Muscle layer of colon (tissue), 2 donors: ENCODE measurements around the gene MYBPHL.

Experiments
- H3K27ac ChIP-seq: one replicate; pipeline ENCODE4 v1.7.0; 2013; ENCODE audit warnings: low read depth, mild to moderate bottlenecking, low read length, moderate library complexity
- H3K27me3 ChIP-seq, 2 donors: one replicate each; pipeline ENCODE4 v1.7.0; 2013; ENCODE audit warnings: low read length in 2 of 2, mild to moderate bottlenecking in 2 of 2; ENCODE audit not compliant: insufficient read depth in 2 of 2, control insufficient read depth in 1 of 2
- H3K36me3 ChIP-seq: one replicate; pipeline ENCODE4 v1.7.0; 2013; ENCODE audit warnings: mild to moderate bottlenecking, low read length; ENCODE audit not compliant: insufficient read depth
- H3K4me1 ChIP-seq: one replicate; pipeline ENCODE4 v1.7.0; 2013; ENCODE audit warnings: mild to moderate bottlenecking, low read length; ENCODE audit not compliant: insufficient read depth
- H3K4me3 ChIP-seq, 2 donors: one replicate each; pipeline ENCODE4 v1.7.0; 2013; ENCODE audit warnings: low read length in 2 of 2, low read depth in 1 of 2, mild to moderate bottlenecking in 1 of 2, moderate library complexity in 1 of 2
- H3K9ac ChIP-seq: one replicate; pipeline ENCODE4 v1.7.0; 2013; ENCODE audit warnings: low read length
- H3K9me3 ChIP-seq: one replicate; pipeline ENCODE4 v1.7.0; 2013; ENCODE audit warnings: mild to moderate bottlenecking, low read length
- donor health status: abdominal sarcoma.
- donor health status: Adenocarcinoma of cecum.

MYBPHL gene, protein sequence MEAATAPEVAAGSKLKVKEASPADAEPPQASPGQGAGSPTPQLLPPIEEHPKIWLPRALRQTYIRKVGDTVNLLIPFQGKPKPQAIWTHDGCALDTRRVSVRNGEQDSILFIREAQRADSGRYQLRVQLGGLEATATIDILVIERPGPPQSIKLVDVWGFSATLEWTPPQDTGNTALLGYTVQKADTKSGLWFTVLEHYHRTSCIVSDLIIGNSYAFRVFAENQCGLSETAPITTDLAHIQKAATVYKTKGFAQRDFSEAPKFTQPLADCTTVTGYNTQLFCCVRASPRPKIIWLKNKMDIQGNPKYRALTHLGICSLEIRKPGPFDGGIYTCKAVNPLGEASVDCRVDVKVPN

GRCh38 chr1:109306832-109307273 is at the start of gene MYBPHL:
TSS of gene MYBPHL (minus strand) at chr1:109307011. CDS start at chr1:109306991, 20 bp downstream.
- Histone ChIP-seq H3K9ac (no peak within 1 kb of the TSS), H3K27ac (no peak within 1 kb of the TSS), H3K9me3 (no peaks in the 10 kb centered on the region), H3K36me3 (no peaks in the 10 kb centered on the region), H3K4me3 (no peak within 1 kb of the TSS), H3K4me1 (no peaks in the 10 kb centered on the region), H3K27me3 (no peaks in the 10 kb centered on the region)

GRCh38 chr1:109356505-109356904 is 49.7 kb upstream of the MYBPHL start:
- Histone ChIP-seq H3K27ac (no peak overlapping the region), H3K27me3 (no peaks in the 10 kb centered on the region), H3K9ac (no peak overlapping the region), H3K4me3 (no peak overlapping the region), H3K36me3 (peaks cover 11% of the 10 kb centered on the region), H3K4me1 (peaks cover 11% of the 10 kb centered on the region), H3K9me3 (no peaks in the 10 kb centered on the region)

DNA sequence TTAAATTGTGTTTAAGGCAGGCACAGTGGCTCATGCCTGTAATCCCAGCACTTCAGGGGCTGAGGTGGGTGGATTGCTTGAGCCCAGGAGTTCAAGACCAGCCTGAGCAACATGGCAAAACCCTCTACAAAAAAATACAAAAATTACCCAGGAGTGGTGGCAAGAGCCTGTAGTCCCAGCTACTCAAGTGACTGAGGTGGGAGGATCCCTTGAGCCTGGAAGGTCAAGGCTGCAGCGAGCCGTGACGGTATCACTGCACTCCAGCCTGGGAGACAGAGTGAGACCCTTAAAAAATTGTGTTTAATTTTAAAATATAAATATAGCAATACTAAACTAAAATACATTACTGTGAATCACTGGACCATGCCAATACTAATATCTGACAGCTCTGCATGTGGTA is 48.1 kb upstream of the MYBPHL start:
- no peaks in the 10 kb centered on the region for H3K9me3 ChIP-seq
- no peak overlapping the region for H3K27ac ChIP-seq
- H3K27me3 ChIP-seq = no peaks in the 10 kb centered on the region
- no peak overlapping the region for H3K4me3 ChIP-seq
- H3K9ac ChIP-seq = no peak overlapping the region
- H3K36me3 ChIP-seq = peaks cover 26% of the 10 kb centered on the region
- H3K4me1 ChIP-seq = peaks cover 10% of the 10 kb centered on the region

GRCh38 chr1:109351457-109351856 is 44.6 kb upstream of the MYBPHL start:
- Histone ChIP-seq H3K36me3 (peaks cover 36% of the 10 kb centered on the region), H3K4me3 (no peak overlapping the region), H3K9ac (no peak overlapping the region), H3K27ac (no peak overlapping the region), H3K4me1 (no peaks in the 10 kb centered on the region), H3K9me3 (no peaks in the 10 kb centered on the region), H3K27me3 (no peaks in the 10 kb centered on the region)

DNA sequence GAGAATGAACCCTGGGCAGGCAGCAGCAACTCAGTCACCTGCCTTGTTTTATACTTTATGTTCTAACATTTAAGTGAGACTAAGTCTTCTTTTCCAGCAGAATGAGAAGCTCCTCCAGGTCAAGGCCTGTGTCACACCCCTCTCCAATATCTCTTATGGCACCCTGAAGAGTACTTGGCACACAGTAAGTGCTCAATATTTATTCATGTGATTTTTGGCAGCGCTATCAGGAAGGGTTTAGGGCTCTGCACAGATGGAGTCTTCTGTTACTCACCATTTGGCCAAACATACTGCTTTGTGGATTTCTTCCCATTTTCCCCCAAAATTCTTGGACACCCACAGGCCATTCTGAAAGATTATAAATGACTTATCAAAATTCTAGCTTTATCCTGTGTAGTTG is 43.8 kb upstream of the MYBPHL start:
- Histone ChIP-seq H3K36me3 (peaks cover 40% of the 10 kb centered on the region), H3K27me3 (no peaks in the 10 kb centered on the region), H3K27ac (no peak overlapping the region), H3K9me3 (no peaks in the 10 kb centered on the region), H3K4me3 (no peak overlapping the region), H3K4me1 (no peaks in the 10 kb centered on the region), H3K9ac (no peak overlapping the region)

GRCh38 chr1:109350182-109350581 is 43.4 kb upstream of the MYBPHL start:
- no peak overlapping the region for H3K27ac ChIP-seq
- H3K4me3 ChIP-seq = no peak overlapping the region
- H3K9me3 ChIP-seq = no peaks in the 10 kb centered on the region
- H3K27me3 ChIP-seq = no peaks in the 10 kb centered on the region
- no peaks in the 10 kb centered on the region for H3K4me1 ChIP-seq
- peaks cover 45% of the 10 kb centered on the region for H3K36me3 ChIP-seq
- H3K9ac ChIP-seq = no peak overlapping the region

DNA sequence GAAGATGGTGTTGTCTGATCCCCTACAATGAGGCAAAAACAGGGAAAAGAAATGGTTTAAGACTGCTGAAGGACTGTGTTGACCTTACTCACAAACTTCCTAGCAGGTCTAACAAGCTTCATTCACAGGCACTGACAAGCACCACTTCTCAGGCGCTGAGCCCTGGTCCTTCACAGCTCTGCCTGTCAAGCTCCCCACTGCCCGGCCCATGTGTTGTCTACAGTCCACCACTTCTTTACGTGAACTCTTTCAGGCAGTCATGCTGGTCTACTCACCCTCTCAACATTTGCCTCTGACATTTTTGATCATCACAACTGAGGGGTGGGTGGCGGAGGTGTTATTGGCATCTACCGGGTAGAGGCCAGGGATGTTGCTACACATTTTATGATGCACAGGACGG is 40.7 kb upstream of the MYBPHL start:
- Histone ChIP-seq H3K9me3 (no peaks in the 10 kb centered on the region), H3K27ac (no peak overlapping the region), H3K9ac (no peak overlapping the region), H3K27me3 (no peaks in the 10 kb centered on the region), H3K4me3 (no peak overlapping the region), H3K4me1 (no peaks in the 10 kb centered on the region), H3K36me3 (peaks cover 39% of the 10 kb centered on the region)

- no peaks in the 10 kb centered on the region for H3K9me3 ChIP-seq
- H3K27ac ChIP-seq = no peak overlapping the region
- peaks cover 40% of the 10 kb centered on the region for H3K36me3 ChIP-seq
- no peaks in the 10 kb centered on the region for H3K4me1 ChIP-seq
- no peaks in the 10 kb centered on the region for H3K27me3 ChIP-seq
- H3K9ac ChIP-seq = no peak overlapping the region
- no peak overlapping the region for H3K4me3 ChIP-seq
Measured at GRCh38 chr1:109341944-109342930, 35.4 kb upstream of the MYBPHL start.

DNA sequence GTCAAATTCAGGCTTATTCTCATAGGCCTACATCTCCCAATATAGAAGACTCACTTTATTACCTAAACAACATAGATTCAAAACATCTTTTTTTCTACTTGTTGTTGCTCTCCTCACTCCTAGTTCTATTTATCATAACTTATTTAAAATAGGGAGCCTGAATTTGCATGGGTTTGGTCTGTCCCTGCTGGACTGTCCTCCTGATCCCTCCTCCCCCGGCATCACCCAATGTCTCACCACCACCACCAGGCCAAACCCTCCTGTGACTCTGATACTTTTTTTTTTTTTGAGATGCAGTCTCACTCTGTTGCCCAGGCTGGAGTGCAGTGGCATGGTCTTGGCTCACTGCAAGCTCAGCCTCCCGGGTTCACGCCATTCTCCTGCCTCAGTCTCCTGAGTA is 31.8 kb upstream of the MYBPHL start:
- no peaks in the 10 kb centered on the region for H3K27me3 ChIP-seq
- no peaks in the 10 kb centered on the region for H3K4me1 ChIP-seq
- H3K9ac ChIP-seq = no peak overlapping the region
- no peaks in the 10 kb centered on the region for H3K9me3 ChIP-seq
- no peak overlapping the region for H3K27ac ChIP-seq
- no peak overlapping the region for H3K4me3 ChIP-seq
- peaks cover 35% of the 10 kb centered on the region for H3K36me3 ChIP-seq

DNA sequence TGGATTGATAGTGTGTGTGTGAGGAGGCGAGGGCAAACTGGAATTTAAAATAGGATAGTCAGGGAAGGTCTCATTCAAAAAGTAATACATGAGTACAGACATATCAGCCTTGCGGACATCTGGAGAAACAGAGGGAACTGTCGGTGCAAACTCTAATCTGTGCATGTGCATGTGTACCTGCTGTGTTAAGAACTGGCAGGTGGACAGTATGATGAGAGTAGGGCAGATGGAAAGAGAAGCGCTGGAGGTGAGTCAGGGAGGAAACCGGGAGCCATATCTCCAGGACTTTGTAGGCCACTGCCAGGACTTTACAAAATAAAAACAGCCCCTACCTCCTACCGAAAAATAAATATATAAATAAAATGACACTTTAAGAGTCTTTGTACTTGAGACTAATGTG is 31.3 kb upstream of the MYBPHL start:
- Histone ChIP-seq H3K27ac (no peak overlapping the region), H3K27me3 (no peaks in the 10 kb centered on the region), H3K36me3 (peaks cover 35% of the 10 kb centered on the region), H3K4me3 (no peak overlapping the region), H3K9me3 (no peaks in the 10 kb centered on the region), H3K9ac (no peak overlapping the region), H3K4me1 (no peaks in the 10 kb centered on the region)

GRCh38 chr1:109335091-109335490 is 28.3 kb upstream of the MYBPHL start:
- no peak overlapping the region for H3K4me3 ChIP-seq
- no peak overlapping the region for H3K9ac ChIP-seq
- H3K27ac ChIP-seq = no peak overlapping the region
- no peaks in the 10 kb centered on the region for H3K27me3 ChIP-seq
- H3K4me1 ChIP-seq = no peaks in the 10 kb centered on the region
- peaks cover 18% of the 10 kb centered on the region for H3K36me3 ChIP-seq
- H3K9me3 ChIP-seq = peaks cover 5% of the 10 kb centered on the region
